K562 (cell line): ENCODE data around the gene MAP7D1. TPM values are rescaled to one million over a fixed set of nuclear protein-coding genes. Genes with fewer than 3 reads are reported as not detected.
A peak's percentile ranks its signal among the peaks of the same experiment; 100 is the strongest.

Source experiments
- ARID3A ChIP-seq: IDR thresholded peaks from 2 replicates; pipeline ENCODE4 v1.6.1; 2012; ENCODE audit warnings: low read depth, low read length, improper control_type of control experiment, borderline replicate concordance
- CBFA2T3 ChIP-seq: fragments of 450-650 bp; IDR thresholded peaks from 2 replicates; pipeline ENCODE4 v1.6.1; 2017
- ELK3 ChIP-seq: fragments of 450-650 bp; formaldehyde crosslinking; IDR thresholded peaks from 2 replicates; pipeline ENCODE4 v1.4.0; 2020; ENCODE audit warnings: mild to moderate bottlenecking
- HDAC8 ChIP-seq: fragments of 450-650 bp; IDR thresholded peaks from 2 replicates; pipeline ENCODE4 v1.6.1; 2016; ENCODE audit warnings: mild to moderate bottlenecking, missing genetic modification characterization, moderate library complexity, missing compliant biosample characterization
- JUN ChIP-seq, 2 experiments: sonication (generic) in 1 of 2; formaldehyde crosslinking in 1 of 2; IDR thresholded peaks; 2 replicates each; pipeline versions ENCODE4 v1.6.1 to v1.8.0; 2012 to 2022; ENCODE audit warnings: borderline replicate concordance in 2 of 2, mild to moderate bottlenecking in 2 of 2, improper control_type of control experiment in 1 of 2, low read depth in 1 of 2, low read length in 1 of 2, missing genetic modification reagents in 1 of 2
- MAZ ChIP-seq, 2 experiments: fragments of 450-650 bp in 1 of 2; sonication (generic) in 1 of 2; formaldehyde crosslinking; IDR thresholded peaks in 1 of 2; conservative IDR thresholded peaks in 1 of 2; 2 replicates each; pipeline versions ENCODE4 v1.4.0 to v1.5.0; 2020; ENCODE audit warnings: mild to moderate bottlenecking in 1 of 2, missing genetic modification reagents in 1 of 2
- NONO ChIP-seq, 2 experiments: fragments of 200-400 bp in 1 of 2; fragments of 450-650 bp in 1 of 2; formaldehyde crosslinking in 1 of 2; IDR thresholded peaks; 2 replicates each; pipeline ENCODE4 v1.6.1; 2017; ENCODE audit warnings: low read depth in 2 of 2, mild to moderate bottlenecking in 2 of 2, moderate library complexity in 2 of 2, low read length in 1 of 2
- RBM17 ChIP-seq: fragments of 200-400 bp; formaldehyde crosslinking; IDR thresholded peaks from 2 replicates; pipeline ENCODE4 v1.6.1; 2017; ENCODE audit warnings: low read depth, mild to moderate bottlenecking, low read length, borderline replicate concordance
- SIX5 ChIP-seq, 2 experiments: IDR thresholded peaks; 2 replicates each; pipeline ENCODE4 v1.6.1; 2011; ENCODE audit warnings: low read length in 2 of 2, borderline replicate concordance in 1 of 2, low read depth in 1 of 2, mild to moderate bottlenecking in 1 of 2, moderate library complexity in 1 of 2; ENCODE audit not compliant: insufficient read depth in 1 of 2
- SRF ChIP-seq, 2 experiments: fragments of 250-450, 450-650 bp in 1 of 2; sonication (Bioruptor Pico) in 1 of 2; sonication (generic) in 1 of 2; formaldehyde crosslinking; IDR thresholded peaks; 2 replicates each; pipeline versions ENCODE4 v1.5.0 to v1.5.1; 2020 to 2022; ENCODE audit warnings: mild to moderate bottlenecking in 1 of 2, missing genetic modification reagents in 1 of 2
- ZFPM2 ChIP-seq: fragments of 250-450 bp; sonication (Bioruptor Pico); IDR thresholded peaks from 2 replicates; pipeline ENCODE4 v1.5.1; 2022; ENCODE audit warnings: mild to moderate bottlenecking
- ZNF280B ChIP-seq: fragments of 250-450 bp; sonication (Bioruptor Pico); IDR thresholded peaks from 2 replicates; pipeline ENCODE4 v1.5.1; 2021; ENCODE audit warnings: mild to moderate bottlenecking
- ZNF518B ChIP-seq: fragments of 250-450 bp; sonication (Bioruptor Pico); IDR thresholded peaks from 2 replicates; pipeline ENCODE4 v1.5.0; 2021; ENCODE audit warnings: mild to moderate bottlenecking, moderate library complexity
- polyA plus RNA-seq, 8 experiments: library from polyadenylated mRNA; depleted of rRNA in 4 of 8; stranded (reverse) in 5 of 8; unstranded in 3 of 8; fragments of >200 nt; fragmentation: Nextera tagmentation in 2 of 8; fragmentation: Illumina TruSeq in 1 of 8; extraction: Ambion mirVana in 2 of 8; extraction: Trizol in 1 of 8; gene quantifications; 2 replicates each; pipeline versions ENCODE4 v1.2.1 to v1.2.3, GENCODE V29; 2011 to 2014; ENCODE audit warnings: inconsistent platforms in 1 of 8, missing spikeins in 1 of 8
- total RNA-seq, 7 experiments: library from RNA; depleted of rRNA in 6 of 7; stranded (reverse); fragments of >200 nt in 6 of 7; fragmentation: Illumina TruSeq in 2 of 7; extraction: Trizol in 2 of 7; gene quantifications; 2 replicates each; pipeline versions ENCODE4 v1.2.1 to v1.2.3, GENCODE V29; 2011 to 2021; ENCODE audit warnings: low replicate concordance in 1 of 7

Gene MAP7D1
- total and polyA plus RNA-seq, 9 of the 15 experiments (the other 6 are each of a cell fraction or from before 2014, with no cell fraction given) = 3.6 to 108 (median 34.5) TPM

GRCh38 chr1:36149237-36149972, 6.6 kb upstream of the MAP7D1 start, which contains the start of gene TRAPPC3 (continued):
- TF ChIP-seq ZFPM2 (CRISPR knock-in tag) (0 out of 2 replicates have a peak, but pooled peaks have one; percentile 28), SRF (CRISPR knock-in tag; IDR thresholded peaks at IDR 0.05) (peak in 1 of 2 experiments; percentile 13; a peak in 1 of 4 replicates), ELK3 (no peak), ARID3A (no peak), ZNF280B (CRISPR knock-in tag) (no peak), MAZ (CRISPR knock-in tag; conservative IDR thresholded peaks at IDR 0.05 in 1 of 2, IDR thresholded peaks at IDR 0.05 in 1 of 2) (peak; percentile 91 to 98), JUN (IDR thresholded peaks at IDR 0.05; ENCODE audit: borderline replicate concordance, low read depth, low read length) (peak; percentile 82), JUN (CRISPR knock-in tag; IDR thresholded peaks at IDR 0.05; ENCODE audit: borderline replicate concordance) (no peak; the same call in 1 of the 2 replicates), ZNF518B (CRISPR knock-in tag) (no peak), CBFA2T3 (no peak), RBM17 (no peak), NONO (IDR thresholded peaks at IDR 0.05; ENCODE audit: low read depth in 2 of 2, low read length in 1 of 2) (peak; percentile 39 to 76; a peak in 2 of 4 replicates), SIX5 (IDR thresholded peaks at IDR 0.05; ENCODE audit: borderline replicate concordance in 1 of 2, insufficient read depth in 1 of 2, low read depth in 1 of 2, low read length in 2 of 2) (peak; percentile 96 to 97), HDAC8 (tag) (peak; percentile 72; the same call in 1 of the 2 replicates)
